ENCODE results near the gene MAP7. TPM values are rescaled to one million over a fixed set of nuclear protein-coding genes. Genes with fewer than 3 reads are reported as not detected.
"Not testable (repeated sequence)": the region's sequence is repeated elsewhere in the genome, so short reads cannot be mapped to it uniquely, and the experiment has no call there.

MAP7 gene
- total RNA-seq, 1 experiment from 2014 or later: 0.24 TPM

GRCh38 chr6:136338486-136338885, 211.7 kb downstream of the MAP7 start:
- no peak for DNase-seq (ENCODE audit: low read depth)

- DNase-seq (ENCODE audit: low read depth): no peak
Measured at GRCh38 chr6:136337606-136338005, 212.6 kb downstream of the MAP7 start.

DNA sequence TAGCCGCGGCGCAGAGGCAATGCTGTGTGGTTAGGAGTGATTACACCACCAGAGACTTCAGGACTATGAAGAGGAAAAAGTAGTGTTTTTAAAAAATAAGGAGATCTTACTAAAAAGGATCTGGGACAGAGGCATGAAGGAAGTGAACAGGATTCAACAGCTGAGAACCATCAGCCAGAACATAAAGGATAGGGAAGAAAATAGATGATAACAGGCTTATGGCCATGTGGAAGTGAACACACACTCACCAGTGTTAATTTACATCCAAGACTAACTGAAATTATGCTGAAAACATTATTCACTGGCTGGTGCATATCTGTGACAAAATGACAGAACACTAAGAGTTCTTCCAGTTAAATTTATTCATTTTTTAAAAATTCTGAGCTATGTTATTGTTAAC, 213.1 kb downstream of the MAP7 start:
- no peak for DNase-seq (ENCODE audit: low read depth)

DNA sequence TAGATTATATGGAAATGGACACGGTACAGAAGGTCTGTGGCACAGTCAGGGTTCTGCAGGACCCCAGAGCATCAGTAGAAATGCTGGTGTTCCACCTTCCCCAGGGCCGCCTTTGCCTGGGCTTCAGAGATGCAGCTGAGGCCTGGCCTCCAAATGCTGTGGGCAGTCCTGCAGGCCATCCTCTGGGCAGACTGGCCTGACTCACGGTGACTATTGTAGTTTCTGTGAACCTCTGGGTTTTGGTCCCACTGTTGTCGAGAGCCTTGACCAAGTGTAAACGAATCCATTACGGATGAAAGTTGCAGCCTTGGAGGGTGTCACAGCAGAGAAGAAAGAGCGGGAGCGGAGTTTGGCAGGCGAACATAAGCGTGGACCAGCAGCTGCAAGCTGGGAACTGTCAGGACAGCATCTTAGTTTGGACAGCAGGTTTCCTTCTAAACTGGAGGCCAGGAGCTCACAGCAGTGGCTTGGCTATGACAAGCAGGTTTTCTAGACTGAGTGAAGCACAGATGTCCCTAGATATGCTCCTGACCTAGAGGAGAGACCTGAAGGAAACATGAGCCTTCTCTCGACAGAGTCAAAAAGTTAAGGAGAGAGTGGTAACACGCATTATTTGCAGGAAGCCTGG, 214.4 kb downstream of the MAP7 start:
- no peak for DNase-seq (ENCODE audit: low read depth)

DNA sequence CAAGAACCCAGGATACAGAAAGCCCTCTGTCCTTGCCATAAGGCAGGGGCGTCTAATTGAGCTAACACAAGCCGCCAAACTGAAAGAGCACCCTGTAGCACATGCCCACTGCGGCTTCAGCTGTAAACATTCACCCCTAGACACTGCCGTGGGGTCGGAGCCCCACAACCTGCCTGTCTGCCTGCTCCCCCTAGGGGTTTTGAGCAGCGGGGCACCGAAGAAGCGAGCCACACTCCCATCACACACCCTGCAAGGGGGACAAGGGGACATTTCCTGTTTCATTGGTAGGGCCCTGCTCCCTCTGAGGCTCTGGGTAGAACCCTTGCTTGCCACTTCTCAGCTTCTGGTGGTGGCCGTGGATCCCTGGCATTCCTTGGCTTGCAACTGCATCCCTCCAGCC, 215.4 kb downstream of the MAP7 start:
- no peak for DNase-seq (ENCODE audit: low read depth)

GRCh38 chr6:136334465-136334846, 215.8 kb downstream of the MAP7 start:
- DNase-seq (ENCODE audit: low read depth): no peak

DNA sequence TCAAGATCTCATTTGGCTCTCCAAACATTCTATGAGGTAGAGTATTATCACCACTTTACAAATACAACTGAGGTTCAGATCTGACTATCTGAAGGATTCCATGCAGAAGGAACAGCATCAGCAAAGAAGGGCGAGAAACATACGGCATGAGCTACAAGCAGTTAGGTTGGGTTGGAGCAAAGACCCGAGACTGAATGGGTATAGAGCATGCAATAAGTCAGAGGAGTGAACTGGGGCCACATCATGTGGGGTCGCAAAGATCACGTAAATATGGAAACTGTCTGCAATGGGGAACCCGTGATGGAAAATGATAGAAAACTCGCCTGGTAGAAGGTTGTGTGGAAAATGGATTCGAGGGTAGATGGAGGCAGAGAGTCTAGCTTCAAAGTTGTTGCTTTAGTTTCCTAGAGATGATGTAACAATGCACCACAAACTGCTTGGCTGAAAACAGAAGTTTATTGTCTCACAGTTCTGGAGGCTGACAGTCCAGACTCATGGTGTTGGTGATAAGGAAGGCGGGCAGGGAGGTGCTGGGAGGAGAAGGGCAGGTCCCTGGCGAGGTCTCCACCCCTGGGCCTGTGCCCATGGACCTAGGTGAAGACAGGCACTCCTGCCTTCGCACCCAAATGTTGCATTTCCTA, 216.3 kb downstream of the MAP7 start:
- no peak for DNase-seq (ENCODE audit: low read depth)

- no peak for DNase-seq (ENCODE audit: low read depth)
Measured at GRCh38 chr6:136331461-136331860, 218.8 kb downstream of the MAP7 start.

DNA sequence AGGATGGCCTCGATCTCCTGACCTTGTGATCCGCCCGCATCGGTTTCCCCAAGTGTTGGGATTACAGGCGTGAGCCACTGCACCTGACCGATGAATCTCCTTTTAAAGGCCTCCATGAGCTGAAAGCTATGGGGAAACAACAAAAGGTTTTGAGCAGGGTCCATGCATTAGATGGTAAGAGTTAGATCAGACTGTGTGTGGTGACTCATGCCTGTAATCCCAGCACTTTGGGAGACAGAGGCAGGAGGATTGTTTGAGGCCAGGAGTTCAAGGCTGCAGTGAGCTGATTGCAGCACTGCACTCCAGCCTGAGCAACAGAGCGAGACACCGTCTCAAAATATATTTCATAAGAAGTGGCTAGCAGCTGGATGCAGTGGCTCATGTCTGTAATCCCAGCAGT, 219.6 kb downstream of the MAP7 start:
- DNase-seq (ENCODE audit: low read depth): no peak

- peak; percentile 15 for DNase-seq (ENCODE audit: low read depth)
Measured at GRCh38 chr6:136326038-136326553, 224.1 kb downstream of the MAP7 start.

- no peak for DNase-seq (ENCODE audit: low read depth)
Measured at GRCh38 chr6:136324686-136325380, 225.4 kb downstream of the MAP7 start.

DNA sequence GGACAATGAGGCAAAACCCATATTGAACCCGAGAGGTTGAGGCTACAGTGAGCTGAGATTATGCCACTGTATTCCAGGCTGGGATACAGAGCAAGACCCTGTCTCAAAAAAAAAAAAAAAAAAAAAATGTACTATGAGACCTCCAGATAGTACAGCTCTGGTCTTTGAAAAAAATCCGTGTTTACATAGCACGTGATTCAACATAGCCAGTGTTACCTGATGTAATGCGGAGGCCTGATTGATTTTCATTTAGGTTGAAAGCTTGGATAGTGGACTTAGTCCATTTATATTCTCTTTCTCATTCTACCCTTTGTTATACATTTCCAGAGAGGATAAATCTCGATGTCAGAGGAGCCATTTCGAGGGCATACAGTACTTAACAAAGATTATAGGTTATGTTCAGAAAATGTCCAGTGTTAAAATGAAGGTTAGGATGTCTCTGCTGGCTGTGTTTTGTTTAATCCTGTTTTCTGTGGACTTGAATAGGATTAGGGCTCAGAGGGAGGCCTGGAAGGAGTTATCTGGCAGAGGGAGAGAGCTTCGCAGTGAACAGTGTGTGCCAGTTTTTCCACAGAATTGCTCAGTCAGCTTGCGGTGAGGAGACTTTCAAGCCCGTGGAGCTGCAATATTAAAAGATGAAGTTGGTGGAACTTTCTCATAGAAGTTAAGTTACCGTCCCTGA, 226.7 kb downstream of the MAP7 start:
- DNase-seq (ENCODE audit: low read depth): no peak

- no peak for DNase-seq (ENCODE audit: low read depth)
Measured at GRCh38 chr6:136319732-136320131, 230.5 kb downstream of the MAP7 start.

- no peak for DNase-seq (ENCODE audit: low read depth)
Measured at GRCh38 chr6:136318676-136319075, 231.5 kb downstream of the MAP7 start.

- DNase-seq (ENCODE audit: low read depth): no peak
Measured at GRCh38 chr6:136317971-136318370, 232.3 kb downstream of the MAP7 start.

DNA sequence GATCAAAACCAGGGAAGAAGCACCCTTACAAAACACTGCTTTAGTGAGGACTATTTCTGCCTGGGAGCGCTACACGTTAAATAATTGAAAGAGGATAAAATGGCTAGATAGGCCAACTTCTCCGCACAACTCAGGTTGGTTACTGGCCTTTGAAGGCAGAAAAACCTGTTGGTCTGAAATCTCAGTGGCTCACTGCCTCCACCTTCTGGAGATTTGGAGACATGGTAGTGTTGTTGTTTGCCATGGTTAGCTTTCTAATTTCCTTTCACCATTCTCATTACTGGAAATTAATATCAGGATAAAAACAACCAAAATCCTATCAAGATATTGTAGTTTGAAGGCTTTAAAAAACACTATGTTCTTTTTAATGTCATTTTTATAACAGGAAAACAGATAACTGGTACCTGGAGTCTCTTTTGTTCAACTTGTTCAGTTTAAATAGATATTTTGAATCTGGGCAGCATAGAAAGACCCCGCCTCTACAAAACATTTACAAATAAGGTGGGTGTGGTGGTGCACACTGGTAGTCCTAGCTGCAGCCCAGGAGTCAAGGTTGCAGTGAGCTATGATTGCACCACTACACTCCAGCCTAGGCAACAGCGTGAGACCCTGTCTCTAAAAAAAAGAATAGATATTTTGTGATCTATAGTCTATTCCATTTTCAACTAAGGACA, 233.1 kb downstream of the MAP7 start:
- peak; percentile 63 for DNase-seq (ENCODE audit: low read depth)

DNA sequence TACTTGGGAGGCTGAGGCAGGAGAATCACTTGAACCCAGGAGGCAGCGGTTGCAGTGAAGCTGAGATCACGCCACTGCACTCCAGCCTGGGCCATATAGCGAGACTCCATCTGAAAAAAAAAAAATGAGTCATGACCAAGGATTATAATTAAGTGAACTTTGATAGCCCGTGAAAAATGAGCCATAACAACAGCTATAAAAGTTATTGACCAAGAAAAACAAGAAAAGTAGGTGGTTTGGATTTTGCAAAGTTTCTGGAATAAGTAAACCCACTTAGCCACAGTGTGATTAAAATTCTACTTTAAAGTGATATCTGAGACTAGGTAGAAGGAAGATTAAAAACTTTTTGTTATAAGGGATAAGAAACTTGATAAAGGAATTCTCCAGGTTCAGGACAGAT, 234.6 kb downstream of the MAP7 start:
- no peak for DNase-seq (ENCODE audit: low read depth)

GRCh38 chr6:136312975-136313374, 237.2 kb downstream of the MAP7 start:
- no peak for DNase-seq (ENCODE audit: low read depth)

DNA sequence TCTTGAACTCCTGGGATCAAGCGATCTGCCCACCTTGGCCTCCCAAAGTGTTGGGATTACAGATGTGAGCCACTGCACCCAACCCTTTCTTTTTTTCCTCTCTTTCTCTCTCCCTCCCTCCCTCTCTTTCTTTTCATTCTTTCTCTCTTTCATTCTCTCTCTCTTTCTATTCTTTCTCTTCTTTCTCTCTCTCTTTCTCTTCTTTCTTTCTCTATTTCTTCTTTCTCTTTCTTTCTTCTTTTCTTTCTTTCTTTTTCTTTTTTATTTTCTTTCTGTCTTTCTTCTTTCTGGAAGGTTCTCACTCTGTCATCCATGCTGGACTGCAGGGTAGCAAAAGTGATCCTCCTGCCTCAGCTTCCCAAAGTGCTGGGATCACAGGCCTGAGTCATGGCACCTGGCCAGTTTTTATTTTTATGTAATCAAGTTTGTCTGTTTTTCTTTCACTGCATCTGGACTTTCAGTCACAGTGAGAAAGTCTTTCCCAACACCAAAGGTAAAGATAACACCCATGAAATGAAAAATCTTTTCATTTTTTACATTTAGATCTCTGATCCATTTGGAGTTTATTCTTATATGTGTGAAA, 240.4 kb downstream of the MAP7 start:
- no peak for DNase-seq (ENCODE audit: low read depth)

DNA sequence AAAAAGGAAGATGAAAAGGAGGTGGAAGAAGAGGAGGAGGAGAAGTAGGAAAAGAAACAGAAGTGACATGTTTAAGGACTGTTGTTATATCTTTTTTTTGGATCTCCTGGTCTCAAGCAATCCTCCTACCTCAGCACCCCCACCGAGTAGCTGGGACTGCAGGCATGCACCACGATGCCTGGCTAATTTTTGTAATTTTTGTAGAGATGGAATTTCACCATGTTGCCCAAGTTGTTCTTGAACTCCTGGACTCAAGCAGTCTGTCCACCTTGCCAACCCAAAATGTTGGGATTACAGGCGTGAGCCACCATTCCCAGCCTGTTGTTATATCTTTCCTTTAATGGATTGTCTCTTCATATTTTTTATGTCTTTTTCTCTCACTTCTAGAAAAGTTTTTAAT, 241.1 kb downstream of the MAP7 start:
- no peak for DNase-seq (ENCODE audit: low read depth)

DNA sequence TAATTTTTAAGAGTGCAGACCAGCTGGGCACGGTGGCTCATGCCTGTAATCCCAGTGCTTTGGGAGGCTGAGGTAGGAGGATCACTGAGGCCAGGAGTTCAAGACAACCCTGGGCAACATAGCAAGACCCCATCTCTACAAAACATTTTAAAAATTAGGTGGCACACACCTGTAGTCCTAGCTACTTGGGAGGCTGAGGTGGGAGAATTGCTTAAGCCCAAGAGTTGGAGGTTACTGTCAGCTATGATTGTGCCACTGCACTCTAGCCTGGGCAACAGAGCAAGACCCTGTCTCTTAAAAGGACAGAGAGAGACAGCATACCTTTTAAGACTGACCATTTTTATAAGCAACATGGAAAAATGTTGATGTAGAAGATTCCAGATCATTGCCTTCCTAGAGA, 241.8 kb downstream of the MAP7 start:
- DNase-seq (ENCODE audit: low read depth): not testable (repeated sequence)

DNA sequence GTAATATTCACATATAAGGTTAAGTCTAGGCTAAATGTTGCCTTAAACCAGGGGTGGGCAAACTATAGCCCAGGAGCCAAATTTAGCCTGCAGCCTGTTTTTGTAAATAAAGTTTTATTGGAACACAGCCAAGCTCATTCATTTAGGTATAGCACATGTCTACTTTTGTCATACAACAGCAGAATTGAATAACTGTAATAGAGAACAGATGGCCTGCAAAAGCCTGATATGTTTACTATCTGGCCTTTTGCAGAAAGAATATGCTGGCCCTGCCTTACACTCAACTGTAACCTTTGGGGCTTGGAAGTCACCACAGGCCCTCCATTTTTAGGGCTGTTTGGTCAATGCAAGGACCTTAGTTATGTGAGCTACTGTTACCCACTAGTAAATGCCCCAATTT, 242.9 kb downstream of the MAP7 start:
- DNase-seq (ENCODE audit: low read depth): no peak
